Panc1 (cell line): Measurements from ENCODE around the gene ZSWIM3. TPM values are rescaled to one million over a fixed set of nuclear protein-coding genes. Genes with fewer than 3 reads are reported as not detected.
A peak's percentile ranks its signal among the peaks of the same experiment; 100 is the strongest.

Experiments used
- ATAC-seq: fragments of 200-7000 bp; cut with Tn5 transposase; 2 replicates; pipeline ENCODE4 v1.9.1; 2020; ENCODE audit warnings: mild to moderate bottlenecking, moderate library complexity
- BruUV-seq: library from RNA; stranded (reverse); fragments of 400-500 nt; replicated peaks from 2 replicates; lab custom pipeline; 2021; lab: Mats Ljungman, UMichigan
- CTCF ChIA-PET: fragments of 300-600 bp; sonication (Branson Sonifier 250); formaldehyde crosslinking; loops from one replicate; lab custom pipeline; 2022; ENCODE audit warnings: antibody characterized with exemption; lab: Charles Lee
- POLR2A ChIA-PET: fragments of 300-600 bp; sonication (Branson Sonifier 250); formaldehyde crosslinking; loops from one replicate; lab custom pipeline; 2022; ENCODE audit warnings: antibody characterized with exemption; lab: Charles Lee
- DNase-seq: peaks from one replicate; pipeline ENCODE4 v3.0.0-alpha.2; 2010; ENCODE audit warnings: low read depth, low spot score
- H3K27ac ChIP-seq: 2 replicates; pipeline ENCODE4 v1.5.1; 2011; ENCODE audit warnings: mild to moderate bottlenecking, low read length, inconsistent platforms
- H3K27me3 ChIP-seq: fragments of 200-500 bp; sonication (Bioruptor generic); 2 replicates; pipeline ENCODE4 v1.6.0; 2014; ENCODE audit warnings: low read length, inconsistent platforms; ENCODE audit not compliant: control insufficient read depth, insufficient read depth
- H3K36me3 ChIP-seq: fragments of 200-500 bp; sonication (Bioruptor generic); 2 replicates; pipeline ENCODE4 v1.5.1; 2014; ENCODE audit warnings: inconsistent platforms, mild to moderate bottlenecking, low read length, moderate library complexity; ENCODE audit not compliant: control insufficient read depth, insufficient read depth
- H3K4me1 ChIP-seq: 2 replicates; pipeline ENCODE4 v1.5.1; 2011; ENCODE audit warnings: inconsistent platforms, mild to moderate bottlenecking, low read length, moderate library complexity; ENCODE audit not compliant: control insufficient read depth, insufficient read depth
- H3K4me3 ChIP-seq, 2 experiments: 2 replicates each; pipeline ENCODE4 v1.5.1; 2011 to 2012; ENCODE audit warnings: low read depth in 2 of 2, low read length in 2 of 2, mild to moderate bottlenecking in 2 of 2, inconsistent platforms in 1 of 2, moderate library complexity in 1 of 2
- H3K9me3 ChIP-seq: fragments of 200-500 bp; sonication (Bioruptor generic); 2 replicates; pipeline ENCODE4 v1.5.1; 2014; ENCODE audit warnings: low read depth, mild to moderate bottlenecking, inconsistent platforms, low read length, moderate library complexity; ENCODE audit not compliant: control insufficient read depth, insufficient read depth
- POLR2AphosphoS5 ChIP-seq: IDR thresholded peaks from 2 replicates; pipeline ENCODE4 v1.6.1; 2012; ENCODE audit warnings: mild to moderate bottlenecking, low read depth, low read length, moderate library complexity
- SIN3A ChIP-seq: IDR thresholded peaks from 2 replicates; pipeline ENCODE4 v1.6.1; 2012; ENCODE audit warnings: low read depth, mild to moderate bottlenecking, low read length, moderate library complexity, borderline replicate concordance; ENCODE audit not compliant: insufficient read depth
- TCF7L2 ChIP-seq: IDR thresholded peaks from 2 replicates; pipeline ENCODE4 v1.6.1; 2011; ENCODE audit warnings: mild to moderate bottlenecking, low read depth, low read length, inconsistent platforms
- in situ Hi-C: cut with HindIII; loops from 2 replicates; pipeline ENCODE4 v1.10.0; 2016; ENCODE audit warnings: low sequenced_read_pairs, low pct_unique_long_range_greater_than_20kb
- intact Hi-C: fragments of 100-400 bp; cut with micrococcal nuclease; formaldehyde crosslinking; loops from one replicate; pipeline ENCODE4 v1.10.0; 2022; ENCODE audit not compliant: unreplicated experiment
- total RNA-seq: library from RNA; stranded (reverse); gene quantifications from one replicate; pipeline ENCODE4 v1.2.1, GENCODE V29; 2021; ENCODE audit not compliant: unreplicated experiment
- TF ChIP-seq, protein P1 (sequence below), 2 experiments: IDR thresholded peaks; 2 replicates each; pipeline ENCODE4 v1.6.1; 2011 to 2012; ENCODE audit warnings: low read depth in 2 of 2, control low read depth in 1 of 2, low read length in 1 of 2, mild to moderate bottlenecking in 1 of 2, moderate library complexity in 1 of 2; ENCODE audit not compliant: insufficient read depth in 1 of 2
- TF ChIP-seq, protein P2 (sequence below): fragments of 450-650 bp; IDR thresholded peaks from 2 replicates; pipeline ENCODE4 v1.5.1; 2017; ENCODE audit warnings: mild to moderate bottlenecking

Gene ZSWIM3
- total RNA-seq, 1 experiment from 2014 or later = 3.6 TPM

- no peak for TF ChIP-seq TCF7L2
- no peak for TF ChIP-seq SIN3A
- TF ChIP-seq POLR2AphosphoS5 = no peak
- TF ChIP-seq, protein P1, sequence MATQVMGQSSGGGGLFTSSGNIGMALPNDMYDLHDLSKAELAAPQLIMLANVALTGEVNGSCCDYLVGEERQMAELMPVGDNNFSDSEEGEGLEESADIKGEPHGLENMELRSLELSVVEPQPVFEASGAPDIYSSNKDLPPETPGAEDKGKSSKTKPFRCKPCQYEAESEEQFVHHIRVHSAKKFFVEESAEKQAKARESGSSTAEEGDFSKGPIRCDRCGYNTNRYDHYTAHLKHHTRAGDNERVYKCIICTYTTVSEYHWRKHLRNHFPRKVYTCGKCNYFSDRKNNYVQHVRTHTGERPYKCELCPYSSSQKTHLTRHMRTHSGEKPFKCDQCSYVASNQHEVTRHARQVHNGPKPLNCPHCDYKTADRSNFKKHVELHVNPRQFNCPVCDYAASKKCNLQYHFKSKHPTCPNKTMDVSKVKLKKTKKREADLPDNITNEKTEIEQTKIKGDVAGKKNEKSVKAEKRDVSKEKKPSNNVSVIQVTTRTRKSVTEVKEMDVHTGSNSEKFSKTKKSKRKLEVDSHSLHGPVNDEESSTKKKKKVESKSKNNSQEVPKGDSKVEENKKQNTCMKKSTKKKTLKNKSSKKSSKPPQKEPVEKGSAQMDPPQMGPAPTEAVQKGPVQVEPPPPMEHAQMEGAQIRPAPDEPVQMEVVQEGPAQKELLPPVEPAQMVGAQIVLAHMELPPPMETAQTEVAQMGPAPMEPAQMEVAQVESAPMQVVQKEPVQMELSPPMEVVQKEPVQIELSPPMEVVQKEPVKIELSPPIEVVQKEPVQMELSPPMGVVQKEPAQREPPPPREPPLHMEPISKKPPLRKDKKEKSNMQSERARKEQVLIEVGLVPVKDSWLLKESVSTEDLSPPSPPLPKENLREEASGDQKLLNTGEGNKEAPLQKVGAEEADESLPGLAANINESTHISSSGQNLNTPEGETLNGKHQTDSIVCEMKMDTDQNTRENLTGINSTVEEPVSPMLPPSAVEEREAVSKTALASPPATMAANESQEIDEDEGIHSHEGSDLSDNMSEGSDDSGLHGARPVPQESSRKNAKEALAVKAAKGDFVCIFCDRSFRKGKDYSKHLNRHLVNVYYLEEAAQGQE (IDR thresholded peaks at IDR 0.05; ENCODE audit: insufficient read depth in 1 of 2, low read depth in 2 of 2, low read length in 1 of 2) = no peak
- TF ChIP-seq, protein P2, sequence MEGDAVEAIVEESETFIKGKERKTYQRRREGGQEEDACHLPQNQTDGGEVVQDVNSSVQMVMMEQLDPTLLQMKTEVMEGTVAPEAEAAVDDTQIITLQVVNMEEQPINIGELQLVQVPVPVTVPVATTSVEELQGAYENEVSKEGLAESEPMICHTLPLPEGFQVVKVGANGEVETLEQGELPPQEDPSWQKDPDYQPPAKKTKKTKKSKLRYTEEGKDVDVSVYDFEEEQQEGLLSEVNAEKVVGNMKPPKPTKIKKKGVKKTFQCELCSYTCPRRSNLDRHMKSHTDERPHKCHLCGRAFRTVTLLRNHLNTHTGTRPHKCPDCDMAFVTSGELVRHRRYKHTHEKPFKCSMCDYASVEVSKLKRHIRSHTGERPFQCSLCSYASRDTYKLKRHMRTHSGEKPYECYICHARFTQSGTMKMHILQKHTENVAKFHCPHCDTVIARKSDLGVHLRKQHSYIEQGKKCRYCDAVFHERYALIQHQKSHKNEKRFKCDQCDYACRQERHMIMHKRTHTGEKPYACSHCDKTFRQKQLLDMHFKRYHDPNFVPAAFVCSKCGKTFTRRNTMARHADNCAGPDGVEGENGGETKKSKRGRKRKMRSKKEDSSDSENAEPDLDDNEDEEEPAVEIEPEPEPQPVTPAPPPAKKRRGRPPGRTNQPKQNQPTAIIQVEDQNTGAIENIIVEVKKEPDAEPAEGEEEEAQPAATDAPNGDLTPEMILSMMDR = no peak
- CTCF ChIA-PET = no interaction called here
- Histone ChIP-seq H3K9me3 (no peaks in the 10 kb centered on the region), H3K4me1 (peaks cover 17% of the 10 kb centered on the region), H3K27me3 (no peaks in the 10 kb centered on the region), H3K36me3 (no peaks in the 10 kb centered on the region; the same call in 1 of the 2 replicates), H3K4me3 (peak overlapping the region in 1 of 2 experiments; percentile 65; a peak in 2 of 4 replicates), H3K27ac (no peak overlapping the region)
- BruUV-seq = no TSS peak
- intact Hi-C loops (no loop called here), in situ Hi-C loops (no loop called here)
- POLR2A ChIA-PET = no interaction called here
- ATAC-seq (no peak), DNase-seq (no peak)
These were observed 21.6 kb upstream of the ZSWIM3 start for GRCh38 chr20:45835825-45836224.

- H3K36me3 ChIP-seq = no peaks in the 10 kb centered on the region; the same call in 1 of the 2 replicates
- no peak for ATAC-seq
- no peak for DNase-seq
- intact Hi-C loops (no loop called here), in situ Hi-C loops (no loop called here)
- H3K9me3 ChIP-seq = no peaks in the 10 kb centered on the region
- H3K4me1 ChIP-seq = peaks cover 20% of the 10 kb centered on the region
- peak overlapping the region in 1 of 2 experiments; percentile 6; a peak in 2 of 4 replicates for H3K4me3 ChIP-seq
- no peaks in the 10 kb centered on the region for H3K27me3 ChIP-seq
- ChIA-PET POLR2A (no interaction called here), CTCF (interaction anchor here (0.7 kb wide), 1 partner anchor 13 kb away, joined by 7 read pairs; no protein-coding TSS in a partner anchor)
- TF ChIP-seq, protein P1 (IDR thresholded peaks at IDR 0.05; ENCODE audit: insufficient read depth in 1 of 2, low read depth in 2 of 2, low read length in 1 of 2) = no peak
- TF ChIP-seq SIN3A (no peak), TCF7L2 (no peak), POLR2AphosphoS5 (no peak)
- TF ChIP-seq, protein P2 = no peak
- no TSS peak for BruUV-seq
- no peak overlapping the region for H3K27ac ChIP-seq
These were observed 20.6 kb upstream of the ZSWIM3 start for GRCh38 chr20:45836841-45837240.
